NCI-H2196 (cell line): ENCODE results near the gene MAMLD1.
A peak's percentile ranks its signal among the peaks of the same experiment; 100 is the strongest.
"Not testable (repeated sequence)": the region's sequence is repeated elsewhere in the genome, so short reads cannot be mapped to it uniquely, and the experiment has no call there.

Source experiments
- DNase-seq: peaks from one replicate; lab custom pipeline; 2025; ENCODE audit not compliant: unreplicated experiment; lab: John Stamatoyannopoulos, UW

The MAMLD1 gene

GRCh38 chrX:150362599-150363481, at the start of gene MAMLD1:
TSS of gene MAMLD1 (plus strand) at chrX:150363317. CDS start at chrX:150445517, 82,200 bp downstream.
- DNase-seq = peak; percentile 5

DNA sequence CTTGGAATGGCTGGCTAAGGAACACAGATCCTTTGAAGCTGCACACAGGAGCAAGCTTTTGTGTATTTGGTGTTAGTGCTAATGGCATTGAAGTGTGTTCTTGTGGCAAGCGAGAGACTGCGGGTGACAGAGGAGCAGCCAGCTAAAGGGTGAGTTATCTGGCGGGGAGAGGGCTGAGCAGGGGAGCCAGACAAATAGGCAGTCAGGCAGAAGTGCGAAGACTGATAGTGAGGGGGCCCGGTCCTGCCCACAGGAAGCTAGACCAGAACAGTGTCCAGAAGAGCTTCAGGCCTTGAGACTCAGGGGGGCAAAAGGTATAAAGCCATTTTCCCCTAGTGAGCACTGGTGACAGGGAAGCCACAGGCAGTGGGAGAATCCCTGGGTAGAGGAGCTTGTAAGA, 49.6 kb upstream of the MAMLD1 start:
- DNase-seq = no peak

GRCh38 chrX:150314186-150314585, 48.9 kb upstream of the MAMLD1 start:
- DNase-seq = no peak

DNA sequence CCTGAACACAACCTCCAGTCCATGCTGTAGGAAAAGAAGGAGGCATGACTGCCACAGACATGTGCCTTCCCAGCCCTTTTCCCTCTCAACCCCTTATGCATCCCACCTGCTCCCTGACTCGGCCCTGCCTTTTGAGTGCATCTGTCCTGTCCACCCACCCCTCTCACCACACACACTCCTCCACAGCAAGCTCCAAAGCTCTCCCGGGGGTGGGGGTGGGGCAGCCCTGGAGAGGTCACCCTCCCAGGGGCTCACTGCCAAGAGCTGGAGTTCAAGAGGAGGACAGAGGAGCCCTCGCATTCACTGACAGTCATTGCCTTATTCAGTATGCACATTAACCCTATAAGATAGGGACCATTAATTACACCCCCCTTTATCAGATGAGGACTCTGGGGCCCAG, 46.6 kb upstream of the MAMLD1 start:
- DNase-seq = no peak

DNA sequence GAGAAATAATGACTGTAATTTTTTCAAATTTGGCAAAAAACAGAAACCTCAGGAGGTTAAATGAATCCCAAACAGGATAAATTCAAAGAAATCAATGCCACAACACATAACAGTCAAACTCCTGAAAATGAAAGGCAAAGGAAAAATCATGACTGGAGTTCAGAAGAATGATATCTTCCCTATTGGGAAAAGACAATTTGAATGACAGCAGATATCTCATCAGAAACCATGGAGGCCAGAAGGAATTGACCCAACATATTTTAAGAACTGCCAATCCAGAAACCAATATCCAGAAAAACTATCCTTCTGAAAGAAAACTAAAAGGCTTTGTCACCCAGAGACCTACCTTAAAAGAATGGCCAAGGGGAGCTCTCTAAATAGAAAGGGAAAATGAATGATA, 40.1 kb upstream of the MAMLD1 start:
- DNase-seq = no peak

- DNase-seq = no peak
Measured at GRCh38 chrX:150324035-150324728, 38.9 kb upstream of the MAMLD1 start.

GRCh38 chrX:150324919-150325318, 38.2 kb upstream of the MAMLD1 start:
- no peak for DNase-seq

DNA sequence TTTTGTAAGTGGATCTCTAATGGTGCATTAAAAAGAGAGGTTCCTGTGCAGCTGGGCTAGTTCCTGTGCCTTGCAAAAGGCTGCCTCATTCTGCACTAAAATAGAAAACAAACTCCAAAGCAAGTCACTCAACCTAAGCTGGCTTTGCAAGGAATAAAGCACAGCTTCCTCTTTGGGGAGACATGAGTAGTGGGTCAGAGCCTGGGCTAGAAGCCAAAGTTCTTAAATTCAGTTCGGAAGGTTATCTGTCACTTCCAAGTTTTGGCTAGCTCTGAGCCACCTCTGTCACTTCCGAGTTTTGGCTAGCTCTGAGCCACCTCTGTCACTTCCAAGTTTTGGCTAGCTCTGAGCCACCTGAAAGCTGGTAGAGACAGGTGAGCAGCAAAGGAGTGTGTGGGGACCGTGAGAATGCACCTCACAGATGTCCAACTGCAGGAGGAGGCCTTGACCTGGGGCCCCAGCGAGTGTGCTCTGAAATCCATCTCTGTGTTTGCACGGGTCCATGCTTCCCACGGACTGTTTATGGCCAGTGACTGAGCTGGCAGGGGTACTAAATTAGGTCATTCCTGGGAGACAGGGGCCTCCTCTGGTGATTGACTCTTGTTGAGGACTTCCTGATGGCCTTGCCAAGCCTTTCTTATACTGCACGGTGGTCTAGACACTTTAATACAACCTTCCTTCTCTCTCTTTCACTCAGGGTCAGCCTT, 36.4 kb upstream of the MAMLD1 start:
- no peak for DNase-seq

DNA sequence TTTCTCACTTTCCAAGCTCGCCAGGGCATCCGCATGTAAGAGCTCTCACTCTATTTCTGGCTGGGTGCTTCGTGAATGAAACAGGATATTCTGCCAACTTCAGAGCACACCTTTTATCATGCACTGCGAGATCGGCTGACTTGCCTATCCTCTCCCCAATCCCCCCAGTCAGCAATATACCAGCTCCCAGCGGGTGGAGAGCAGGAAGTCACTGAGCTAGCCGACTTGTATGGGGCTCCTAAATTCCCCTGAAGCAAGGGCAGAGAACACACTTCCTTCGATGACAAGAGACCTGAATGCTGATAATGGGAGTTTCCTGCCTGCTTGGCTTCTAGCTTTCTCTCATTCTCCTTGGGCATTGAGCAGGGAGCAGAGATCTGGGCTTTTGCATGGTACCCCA, 33.8 kb upstream of the MAMLD1 start:
- no peak for DNase-seq

DNA sequence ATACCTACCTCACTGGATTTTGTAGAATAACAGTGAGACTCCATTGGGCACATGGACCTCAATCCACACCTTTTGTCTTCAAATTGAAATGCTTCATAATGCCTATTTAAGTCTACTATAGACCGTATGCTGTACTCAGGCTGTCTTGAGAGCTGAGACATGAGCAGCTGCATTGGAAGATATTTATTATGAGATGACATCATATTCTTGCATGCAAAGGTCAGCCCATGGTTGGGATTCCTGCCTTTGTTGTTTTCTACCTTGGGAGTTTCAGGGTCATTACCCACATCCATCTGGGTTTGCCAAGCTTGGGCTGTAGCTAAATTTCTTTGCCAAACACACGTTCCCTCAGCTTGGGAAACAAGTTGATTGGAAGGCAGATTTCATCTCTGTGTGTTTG, 33.2 kb upstream of the MAMLD1 start:
- DNase-seq = no peak

- no peak for DNase-seq
Measured at GRCh38 chrX:150332023-150332422, 31.1 kb upstream of the MAMLD1 start.

DNA sequence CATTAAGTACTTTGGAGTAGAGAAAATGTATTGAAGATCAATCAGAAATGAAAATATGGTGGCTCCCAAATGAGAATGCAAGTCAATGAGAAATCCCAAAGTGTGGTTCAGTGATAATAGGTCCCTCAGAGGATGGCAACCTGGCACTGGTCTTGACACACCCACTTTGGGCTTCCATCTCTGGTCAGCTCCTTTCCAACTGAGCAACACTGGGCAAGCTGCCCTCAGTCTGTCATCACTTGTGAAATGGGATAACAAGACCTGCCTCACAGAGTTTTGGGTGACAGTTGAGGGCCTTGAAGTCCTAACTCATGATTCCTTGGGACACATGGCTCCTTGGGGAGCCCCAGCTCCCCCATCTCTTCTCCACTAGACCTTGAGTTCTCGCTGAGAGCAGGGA, 29.0 kb upstream of the MAMLD1 start:
- no peak for DNase-seq

DNA sequence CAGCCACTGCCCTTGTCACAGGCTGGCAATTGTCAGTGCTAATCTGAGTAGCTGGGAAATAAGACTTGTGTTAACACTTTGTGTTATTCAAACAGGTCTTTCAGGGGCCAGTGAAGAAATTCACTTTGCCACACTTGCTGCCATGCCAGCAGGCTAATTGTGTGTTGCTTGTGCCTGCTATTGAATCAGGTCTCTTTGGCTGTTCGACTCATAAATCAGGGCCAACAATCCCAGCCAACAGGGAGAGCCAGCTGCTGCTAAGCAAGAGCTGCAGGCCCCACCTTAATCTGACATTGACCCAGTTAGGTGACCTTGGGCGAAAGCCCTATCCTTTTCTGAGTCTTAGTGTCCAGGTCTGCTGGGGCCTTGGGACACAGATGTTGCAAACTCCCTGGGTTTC, 28.1 kb upstream of the MAMLD1 start:
- no peak for DNase-seq

- DNase-seq = no peak
Measured at GRCh38 chrX:150337026-150337425, 26.1 kb upstream of the MAMLD1 start.

DNA sequence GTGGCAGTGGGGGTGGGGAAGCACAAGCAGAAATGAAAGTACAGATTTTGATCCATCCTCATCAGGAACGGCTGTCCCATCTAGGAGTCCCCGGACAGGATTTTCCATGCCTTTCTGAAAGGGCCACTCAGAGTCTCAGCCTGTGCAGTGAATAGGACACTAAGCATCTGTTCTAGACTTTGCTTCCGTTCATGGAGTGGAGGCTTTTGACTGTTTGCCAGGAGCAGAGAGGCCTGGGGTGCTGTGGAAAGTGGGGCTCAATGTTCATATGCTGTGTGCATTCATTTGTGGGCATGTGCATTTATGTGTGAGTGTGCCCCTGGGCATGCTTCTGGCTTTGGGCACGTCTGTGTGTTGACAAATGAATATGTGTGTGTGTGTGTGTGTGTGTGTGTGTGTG, 25.6 kb upstream of the MAMLD1 start:
- DNase-seq = no peak

- DNase-seq = no peak
Measured at GRCh38 chrX:150338615-150339014, 24.5 kb upstream of the MAMLD1 start.

- DNase-seq = no peak
Measured at GRCh38 chrX:150339736-150340135, 23.4 kb upstream of the MAMLD1 start.

DNA sequence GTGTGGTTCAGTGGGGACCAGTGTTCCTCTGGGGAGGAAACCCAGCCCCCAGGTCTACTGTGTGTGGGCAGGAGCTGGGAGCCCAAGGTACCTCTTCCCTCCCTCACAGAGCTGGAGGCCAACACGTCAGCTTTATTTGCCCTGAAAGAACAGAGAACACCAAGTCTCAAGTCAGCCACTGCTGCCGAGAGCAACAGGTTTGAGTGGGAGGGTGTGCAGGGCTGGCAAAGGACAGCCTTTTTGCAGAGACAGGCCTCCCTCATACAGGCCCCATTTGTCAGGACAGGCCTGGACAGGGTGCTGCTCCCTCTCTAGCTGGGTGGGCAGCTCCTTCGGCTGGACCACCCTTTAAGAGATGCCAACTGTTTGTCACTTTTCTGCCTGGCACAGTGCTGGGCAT, 22.8 kb upstream of the MAMLD1 start:
- not testable (repeated sequence) for DNase-seq

- no peak for DNase-seq
Measured at GRCh38 chrX:150347471-150347870, 15.6 kb upstream of the MAMLD1 start.

GRCh38 chrX:150348365-150348764, 14.8 kb upstream of the MAMLD1 start:
- DNase-seq = no peak

- DNase-seq = no peak
Measured at GRCh38 chrX:150352114-150352513, 11.0 kb upstream of the MAMLD1 start.

GRCh38 chrX:150352581-150352980, 10.5 kb upstream of the MAMLD1 start:
- DNase-seq = no peak
